Panc1 (cell line): ENCODE measurements around the gene PAQR7. TPM values are rescaled to one million over a fixed set of nuclear protein-coding genes. Genes with fewer than 3 reads are reported as not detected.

Experiments
- ATAC-seq: fragments of 200-7000 bp; cut with Tn5 transposase; 2 replicates; pipeline ENCODE4 v1.9.1; 2020; ENCODE audit warnings: mild to moderate bottlenecking, moderate library complexity
- BruUV-seq: library from RNA; stranded (reverse); fragments of 400-500 nt; replicated peaks from 2 replicates; lab custom pipeline; 2021; lab: Mats Ljungman, UMichigan
- CTCF ChIA-PET: fragments of 300-600 bp; sonication (Branson Sonifier 250); formaldehyde crosslinking; loops from one replicate; lab custom pipeline; 2022; ENCODE audit warnings: antibody characterized with exemption; lab: Charles Lee
- POLR2A ChIA-PET: fragments of 300-600 bp; sonication (Branson Sonifier 250); formaldehyde crosslinking; loops from one replicate; lab custom pipeline; 2022; ENCODE audit warnings: antibody characterized with exemption; lab: Charles Lee
- DNase-seq: peaks from one replicate; pipeline ENCODE4 v3.0.0-alpha.2; 2010; ENCODE audit warnings: low read depth, low spot score
- H3K27ac ChIP-seq: 2 replicates; pipeline ENCODE4 v1.5.1; 2011; ENCODE audit warnings: mild to moderate bottlenecking, low read length, inconsistent platforms
- H3K27me3 ChIP-seq: fragments of 200-500 bp; sonication (Bioruptor generic); 2 replicates; pipeline ENCODE4 v1.6.0; 2014; ENCODE audit warnings: low read length, inconsistent platforms; ENCODE audit not compliant: control insufficient read depth, insufficient read depth
- H3K36me3 ChIP-seq: fragments of 200-500 bp; sonication (Bioruptor generic); 2 replicates; pipeline ENCODE4 v1.5.1; 2014; ENCODE audit warnings: inconsistent platforms, mild to moderate bottlenecking, low read length, moderate library complexity; ENCODE audit not compliant: control insufficient read depth, insufficient read depth
- H3K4me1 ChIP-seq: 2 replicates; pipeline ENCODE4 v1.5.1; 2011; ENCODE audit warnings: inconsistent platforms, mild to moderate bottlenecking, low read length, moderate library complexity; ENCODE audit not compliant: control insufficient read depth, insufficient read depth
- H3K4me3 ChIP-seq, 2 experiments: 2 replicates each; pipeline ENCODE4 v1.5.1; 2011 to 2012; ENCODE audit warnings: low read depth in 2 of 2, low read length in 2 of 2, mild to moderate bottlenecking in 2 of 2, inconsistent platforms in 1 of 2, moderate library complexity in 1 of 2
- H3K9me3 ChIP-seq: fragments of 200-500 bp; sonication (Bioruptor generic); 2 replicates; pipeline ENCODE4 v1.5.1; 2014; ENCODE audit warnings: low read depth, mild to moderate bottlenecking, inconsistent platforms, low read length, moderate library complexity; ENCODE audit not compliant: control insufficient read depth, insufficient read depth
- POLR2AphosphoS5 ChIP-seq: IDR thresholded peaks from 2 replicates; pipeline ENCODE4 v1.6.1; 2012; ENCODE audit warnings: mild to moderate bottlenecking, low read depth, low read length, moderate library complexity
- SIN3A ChIP-seq: IDR thresholded peaks from 2 replicates; pipeline ENCODE4 v1.6.1; 2012; ENCODE audit warnings: low read depth, mild to moderate bottlenecking, low read length, moderate library complexity, borderline replicate concordance; ENCODE audit not compliant: insufficient read depth
- TCF7L2 ChIP-seq: IDR thresholded peaks from 2 replicates; pipeline ENCODE4 v1.6.1; 2011; ENCODE audit warnings: mild to moderate bottlenecking, low read depth, low read length, inconsistent platforms
- in situ Hi-C: cut with HindIII; loops from 2 replicates; pipeline ENCODE4 v1.10.0; 2016; ENCODE audit warnings: low sequenced_read_pairs, low pct_unique_long_range_greater_than_20kb
- intact Hi-C: fragments of 100-400 bp; cut with micrococcal nuclease; formaldehyde crosslinking; loops from one replicate; pipeline ENCODE4 v1.10.0; 2022; ENCODE audit not compliant: unreplicated experiment
- total RNA-seq: library from RNA; stranded (reverse); gene quantifications from one replicate; pipeline ENCODE4 v1.2.1, GENCODE V29; 2021; ENCODE audit not compliant: unreplicated experiment
- TF ChIP-seq, protein P1 (sequence below): fragments of 450-650 bp; IDR thresholded peaks from 2 replicates; pipeline ENCODE4 v1.5.1; 2017; ENCODE audit warnings: mild to moderate bottlenecking
- TF ChIP-seq, protein P2 (sequence below), 2 experiments: IDR thresholded peaks; 2 replicates each; pipeline ENCODE4 v1.6.1; 2011 to 2012; ENCODE audit warnings: low read depth in 2 of 2, control low read depth in 1 of 2, low read length in 1 of 2, mild to moderate bottlenecking in 1 of 2, moderate library complexity in 1 of 2; ENCODE audit not compliant: insufficient read depth in 1 of 2

The PAQR7 gene
- total RNA-seq, 1 experiment from 2014 or later, result 30.9 TPM

DNA sequence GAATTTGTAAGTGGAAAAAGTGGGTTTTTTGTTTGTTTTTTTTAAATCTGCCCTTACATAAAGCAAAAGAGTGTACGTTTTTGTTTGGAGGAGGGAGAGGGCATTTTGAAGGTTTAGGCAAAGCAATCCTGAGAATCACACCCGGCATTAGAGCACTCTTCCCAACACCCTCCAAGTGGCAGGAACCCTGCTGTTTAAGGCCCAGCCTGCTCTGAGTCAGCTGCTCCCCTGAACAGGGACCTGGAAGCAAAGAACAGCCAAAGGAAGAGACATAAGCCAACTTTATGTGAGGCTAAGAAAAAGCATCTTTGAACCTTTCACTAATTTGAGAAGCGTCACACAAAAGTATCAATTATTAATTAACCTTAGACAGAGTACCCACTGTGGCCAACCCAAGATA is 38.8 kb downstream of the PAQR7 start:
- ATAC-seq (no peak), DNase-seq (no peak)
- Histone ChIP-seq H3K4me1 (peaks cover 5% of the 10 kb centered on the region; the same call in 1 of the 2 replicates), H3K27me3 (no peaks in the 10 kb centered on the region), H3K9me3 (no peaks in the 10 kb centered on the region), H3K27ac (no peak overlapping the region), H3K4me3 (no peak overlapping the region), H3K36me3 (peaks cover 21% of the 10 kb centered on the region)
- TF ChIP-seq, protein P1, sequence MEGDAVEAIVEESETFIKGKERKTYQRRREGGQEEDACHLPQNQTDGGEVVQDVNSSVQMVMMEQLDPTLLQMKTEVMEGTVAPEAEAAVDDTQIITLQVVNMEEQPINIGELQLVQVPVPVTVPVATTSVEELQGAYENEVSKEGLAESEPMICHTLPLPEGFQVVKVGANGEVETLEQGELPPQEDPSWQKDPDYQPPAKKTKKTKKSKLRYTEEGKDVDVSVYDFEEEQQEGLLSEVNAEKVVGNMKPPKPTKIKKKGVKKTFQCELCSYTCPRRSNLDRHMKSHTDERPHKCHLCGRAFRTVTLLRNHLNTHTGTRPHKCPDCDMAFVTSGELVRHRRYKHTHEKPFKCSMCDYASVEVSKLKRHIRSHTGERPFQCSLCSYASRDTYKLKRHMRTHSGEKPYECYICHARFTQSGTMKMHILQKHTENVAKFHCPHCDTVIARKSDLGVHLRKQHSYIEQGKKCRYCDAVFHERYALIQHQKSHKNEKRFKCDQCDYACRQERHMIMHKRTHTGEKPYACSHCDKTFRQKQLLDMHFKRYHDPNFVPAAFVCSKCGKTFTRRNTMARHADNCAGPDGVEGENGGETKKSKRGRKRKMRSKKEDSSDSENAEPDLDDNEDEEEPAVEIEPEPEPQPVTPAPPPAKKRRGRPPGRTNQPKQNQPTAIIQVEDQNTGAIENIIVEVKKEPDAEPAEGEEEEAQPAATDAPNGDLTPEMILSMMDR, result no peak
- no peak for TF ChIP-seq TCF7L2
- BruUV-seq, result no TSS peak
- in situ Hi-C loops, result no loop called here
- intact Hi-C loops, result loop anchor here (10.0 kb wide), 1 partner anchor 158 kb away; the partner anchor contains the start of gene PAFAH2
- CTCF ChIA-PET, result no interaction called here
- POLR2A ChIA-PET, result no interaction called here

DNA sequence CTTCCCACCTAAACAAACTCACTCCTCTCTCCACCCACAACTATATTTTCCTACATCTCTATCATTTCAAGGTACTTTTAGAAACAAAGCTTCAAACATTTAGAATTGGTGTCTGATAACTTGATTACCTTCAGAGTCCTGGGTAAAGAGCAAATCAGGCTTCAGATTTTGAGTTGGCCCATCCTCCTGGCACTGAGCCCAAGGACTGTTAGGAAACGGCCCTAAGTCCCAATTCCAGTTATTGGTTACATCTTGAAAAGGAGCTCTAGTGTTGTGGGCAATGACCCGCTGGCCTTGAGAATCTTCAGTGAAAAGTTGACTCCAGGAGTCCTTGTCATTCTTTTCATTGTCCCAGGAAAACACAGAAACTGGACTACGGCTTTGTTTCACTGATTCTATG is 40.6 kb downstream of the PAQR7 start:
- BruUV-seq, result no TSS peak
- POLR2A ChIA-PET, result no interaction called here
- Histone ChIP-seq H3K36me3 (peaks cover 27% of the 10 kb centered on the region), H3K4me3 (no peak overlapping the region), H3K4me1 (peaks cover 5% of the 10 kb centered on the region; the same call in 1 of the 2 replicates), H3K9me3 (no peaks in the 10 kb centered on the region), H3K27me3 (no peaks in the 10 kb centered on the region), H3K27ac (no peak overlapping the region)
- CTCF ChIA-PET, result no interaction called here
- in situ Hi-C loops (no loop called here), intact Hi-C loops (loop anchor here (10.0 kb wide), 1 partner anchor 160 kb away; the partner anchor contains the start of gene PAFAH2)
- ATAC-seq, result no peak
- TF ChIP-seq, protein P2, sequence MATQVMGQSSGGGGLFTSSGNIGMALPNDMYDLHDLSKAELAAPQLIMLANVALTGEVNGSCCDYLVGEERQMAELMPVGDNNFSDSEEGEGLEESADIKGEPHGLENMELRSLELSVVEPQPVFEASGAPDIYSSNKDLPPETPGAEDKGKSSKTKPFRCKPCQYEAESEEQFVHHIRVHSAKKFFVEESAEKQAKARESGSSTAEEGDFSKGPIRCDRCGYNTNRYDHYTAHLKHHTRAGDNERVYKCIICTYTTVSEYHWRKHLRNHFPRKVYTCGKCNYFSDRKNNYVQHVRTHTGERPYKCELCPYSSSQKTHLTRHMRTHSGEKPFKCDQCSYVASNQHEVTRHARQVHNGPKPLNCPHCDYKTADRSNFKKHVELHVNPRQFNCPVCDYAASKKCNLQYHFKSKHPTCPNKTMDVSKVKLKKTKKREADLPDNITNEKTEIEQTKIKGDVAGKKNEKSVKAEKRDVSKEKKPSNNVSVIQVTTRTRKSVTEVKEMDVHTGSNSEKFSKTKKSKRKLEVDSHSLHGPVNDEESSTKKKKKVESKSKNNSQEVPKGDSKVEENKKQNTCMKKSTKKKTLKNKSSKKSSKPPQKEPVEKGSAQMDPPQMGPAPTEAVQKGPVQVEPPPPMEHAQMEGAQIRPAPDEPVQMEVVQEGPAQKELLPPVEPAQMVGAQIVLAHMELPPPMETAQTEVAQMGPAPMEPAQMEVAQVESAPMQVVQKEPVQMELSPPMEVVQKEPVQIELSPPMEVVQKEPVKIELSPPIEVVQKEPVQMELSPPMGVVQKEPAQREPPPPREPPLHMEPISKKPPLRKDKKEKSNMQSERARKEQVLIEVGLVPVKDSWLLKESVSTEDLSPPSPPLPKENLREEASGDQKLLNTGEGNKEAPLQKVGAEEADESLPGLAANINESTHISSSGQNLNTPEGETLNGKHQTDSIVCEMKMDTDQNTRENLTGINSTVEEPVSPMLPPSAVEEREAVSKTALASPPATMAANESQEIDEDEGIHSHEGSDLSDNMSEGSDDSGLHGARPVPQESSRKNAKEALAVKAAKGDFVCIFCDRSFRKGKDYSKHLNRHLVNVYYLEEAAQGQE (IDR thresholded peaks at IDR 0.05; ENCODE audit: insufficient read depth in 1 of 2, low read depth in 2 of 2, low read length in 1 of 2), result no peak
- TF ChIP-seq SIN3A (no peak), POLR2AphosphoS5 (no peak), TCF7L2 (no peak)
- TF ChIP-seq, protein P1, result no peak
- no peak for DNase-seq
